Measurements from ENCODE around the gene SLC39A1.
"Not testable (repeated sequence)": the region's sequence is repeated elsewhere in the genome, so short reads cannot be mapped to it uniquely, and the experiment has no call there.

SLC39A1 gene, protein sequence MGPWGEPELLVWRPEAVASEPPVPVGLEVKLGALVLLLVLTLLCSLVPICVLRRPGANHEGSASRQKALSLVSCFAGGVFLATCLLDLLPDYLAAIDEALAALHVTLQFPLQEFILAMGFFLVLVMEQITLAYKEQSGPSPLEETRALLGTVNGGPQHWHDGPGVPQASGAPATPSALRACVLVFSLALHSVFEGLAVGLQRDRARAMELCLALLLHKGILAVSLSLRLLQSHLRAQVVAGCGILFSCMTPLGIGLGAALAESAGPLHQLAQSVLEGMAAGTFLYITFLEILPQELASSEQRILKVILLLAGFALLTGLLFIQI

DNA sequence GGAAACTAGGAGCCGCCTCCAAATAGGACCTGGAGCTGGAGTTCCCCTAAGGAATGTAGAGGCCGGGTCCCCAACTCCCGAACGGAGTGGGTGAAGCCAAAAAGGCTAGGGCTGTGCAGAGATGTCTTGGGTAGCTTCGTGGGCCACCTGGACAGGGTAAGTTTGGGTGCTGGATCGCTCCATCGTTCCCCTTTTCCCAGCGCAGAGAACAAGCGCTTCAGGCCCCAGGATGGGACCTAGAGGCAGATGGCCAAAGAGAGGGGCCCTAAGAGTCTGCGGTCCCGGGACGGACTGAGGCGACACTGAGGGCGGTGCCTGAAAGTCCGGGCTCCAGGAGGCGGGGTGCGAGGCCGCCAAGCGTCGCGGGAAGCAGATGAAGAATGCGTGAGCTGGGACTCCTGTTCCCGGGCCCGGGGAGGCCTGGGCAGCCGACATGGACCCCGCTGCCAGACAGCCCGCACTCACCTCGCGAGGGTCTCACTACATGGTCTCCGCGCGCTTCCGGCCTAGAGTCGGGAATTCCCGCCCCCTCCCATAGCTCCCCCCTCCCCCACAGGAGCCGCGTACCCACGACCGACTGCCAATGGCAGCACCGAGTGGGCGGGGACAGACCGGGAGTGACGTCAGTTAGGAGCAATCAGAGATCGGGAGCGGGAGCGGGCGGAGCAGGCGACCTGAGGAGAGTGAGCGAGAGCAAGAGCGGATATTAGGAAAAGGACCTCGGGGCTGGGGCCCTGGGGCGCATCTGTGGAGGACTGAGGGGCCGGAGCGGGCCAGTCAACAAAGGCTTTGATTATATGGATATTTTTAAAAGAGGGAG lies at the start of gene SLC39A1:
Gene SLC39A1, minus strand, starts transcription at position 508 of the 820 bp plus-strand sequence. CDS start 822 bp downstream, outside the sequence.
- DNase-seq, result peak; percentile 93

DNA sequence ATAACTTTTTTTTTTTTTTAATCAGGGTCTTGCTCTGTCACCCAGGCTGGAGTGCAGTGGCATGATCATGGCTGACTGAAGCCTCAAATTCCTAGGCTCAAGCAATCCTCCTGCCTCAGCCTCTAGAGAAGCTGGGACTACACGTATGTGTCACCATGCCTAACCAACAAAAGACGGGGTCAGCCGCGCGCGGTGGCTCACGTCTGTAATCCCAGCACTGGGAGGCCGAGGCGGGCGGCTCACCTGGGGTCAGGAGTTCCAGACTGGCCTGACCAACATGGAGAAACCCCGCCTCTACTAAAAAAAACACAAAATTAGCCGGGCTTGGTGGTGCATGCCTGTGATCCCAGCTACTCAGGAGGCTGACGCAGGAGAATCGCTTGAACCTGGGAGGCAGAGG lies 49.2 kb upstream of the SLC39A1 start:
- not testable (repeated sequence) for DNase-seq

GRCh38 chr1:154012129-154012528 lies 48.8 kb upstream of the SLC39A1 start:
- DNase-seq, result no peak

GRCh38 chr1:154006136-154006535 lies 42.8 kb upstream of the SLC39A1 start:
- no peak for DNase-seq

GRCh38 chr1:154000420-154000819 lies 37.1 kb upstream of the SLC39A1 start:
- no peak for DNase-seq

DNA sequence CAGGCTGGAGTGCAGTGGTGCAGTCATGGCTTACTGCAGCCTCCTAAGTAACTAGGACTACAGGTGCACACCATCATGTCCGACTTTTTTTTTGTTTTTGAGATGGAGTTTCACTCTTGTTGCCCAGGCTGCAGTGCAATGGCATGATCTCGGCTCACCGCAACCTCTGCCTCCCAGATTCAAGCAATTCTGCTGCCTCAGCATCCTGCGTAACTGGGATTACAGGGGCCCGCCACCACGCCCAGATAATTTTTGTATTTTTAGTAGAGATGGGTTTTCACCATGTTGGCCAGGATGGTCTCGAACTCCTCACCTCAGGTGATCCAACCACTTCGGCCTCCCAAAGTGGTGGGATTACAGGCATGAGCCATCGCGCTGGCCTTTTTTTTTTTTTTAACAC lies 33.5 kb upstream of the SLC39A1 start:
- DNase-seq, result not testable (repeated sequence)

DNA sequence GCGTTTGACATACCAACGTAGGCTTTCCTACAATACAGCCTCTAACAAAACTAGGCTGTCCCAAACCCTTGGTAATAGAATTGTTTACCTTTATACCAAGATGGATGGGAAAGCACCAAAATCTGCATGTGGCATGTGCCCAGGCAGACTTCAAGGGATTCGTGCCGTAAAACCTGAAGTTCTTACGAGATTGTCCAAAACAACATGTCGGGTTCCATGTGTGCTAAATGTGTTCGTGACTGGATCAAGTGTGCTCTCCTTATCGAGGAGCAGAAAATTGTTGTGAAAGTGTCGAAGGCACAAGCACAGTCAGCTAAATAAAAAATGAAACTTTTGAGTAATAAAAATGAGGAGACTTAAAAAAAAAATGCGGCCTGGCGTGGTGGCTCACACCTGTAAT lies 32.3 kb upstream of the SLC39A1 start:
- DNase-seq, result no peak

GRCh38 chr1:153995202-153995601 lies 31.9 kb upstream of the SLC39A1 start:
- DNase-seq, result no peak

DNA sequence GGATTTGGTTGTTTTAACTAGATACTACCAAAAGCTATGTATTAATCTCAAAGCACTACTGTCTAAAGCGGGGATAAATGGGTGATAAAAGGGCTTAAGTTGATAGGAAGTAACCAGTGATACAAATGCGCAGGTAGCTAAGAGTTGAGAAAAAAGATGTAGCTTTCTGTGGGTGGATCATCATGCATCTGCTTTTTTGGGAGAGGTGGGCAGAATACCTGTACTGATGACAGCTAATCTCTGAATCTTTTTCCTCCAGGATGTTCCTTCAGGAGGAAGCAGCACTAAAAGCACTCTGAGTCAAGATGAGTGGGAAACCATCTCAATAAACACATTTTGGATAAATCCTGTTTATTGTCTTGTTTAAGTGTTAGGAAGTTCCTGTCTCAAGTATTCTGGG lies 28.5 kb upstream of the SLC39A1 start:
- DNase-seq, result no peak

DNA sequence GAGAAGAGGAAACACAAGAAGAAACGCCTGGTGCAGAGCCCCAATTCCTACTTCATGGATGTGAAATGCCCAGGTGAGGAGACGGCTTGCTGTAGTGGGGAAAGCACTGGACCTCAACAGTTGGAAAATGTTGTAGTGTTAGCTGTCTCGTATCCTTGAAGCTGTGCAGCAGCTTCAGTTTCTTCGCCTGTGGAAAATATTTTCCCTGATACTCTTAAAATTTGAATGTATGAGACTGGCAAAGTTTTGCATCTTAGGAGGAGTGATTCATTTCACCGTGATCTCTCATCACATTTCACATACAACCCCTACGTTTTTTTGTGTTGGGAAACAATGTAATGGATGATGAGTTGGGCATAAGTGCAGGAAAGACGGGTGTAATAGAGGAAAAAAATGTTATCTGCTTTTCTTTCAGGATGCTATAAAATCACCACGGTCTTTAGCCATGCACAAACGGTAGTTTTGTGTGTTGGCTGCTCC lies 27.9 kb upstream of the SLC39A1 start:
- no peak for DNase-seq

DNA sequence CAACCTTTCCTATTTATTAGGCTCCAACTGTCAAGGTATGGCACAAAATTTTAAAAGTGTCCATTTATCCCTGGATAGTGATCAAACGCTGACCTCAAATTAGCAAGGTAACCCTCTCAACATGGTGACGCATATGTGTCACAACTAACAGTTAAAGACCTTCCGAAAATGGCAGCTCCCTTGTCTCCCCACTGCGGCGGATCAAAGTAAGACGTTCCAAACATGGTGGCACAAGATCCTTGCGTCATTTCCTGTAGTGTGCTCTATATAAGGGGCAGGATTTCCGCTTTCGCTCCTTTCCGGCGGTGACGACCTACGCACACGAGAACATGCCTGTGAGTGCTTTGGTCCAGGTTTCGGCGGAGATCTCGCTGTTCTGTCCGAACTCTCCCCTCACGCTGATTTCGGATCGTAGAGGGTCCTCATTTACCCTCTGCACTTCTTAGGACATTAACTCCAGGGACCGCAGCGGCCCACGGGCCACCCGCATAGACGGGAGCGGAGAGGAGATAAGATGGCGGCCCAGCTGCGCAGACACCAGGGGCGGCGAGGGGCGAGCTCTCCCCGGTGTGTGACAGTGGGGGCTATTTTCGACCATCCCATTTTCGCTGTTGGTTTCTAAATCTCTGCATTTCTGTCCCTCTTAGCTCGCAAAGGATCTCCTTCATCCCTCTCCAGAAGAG lies 27.3 kb upstream of the SLC39A1 start, which contains the start of gene RPS27:
Gene RPS27, plus strand, starts transcription at position 295 of the 683 bp plus-strand sequence. Its CDS starts 35 bp downstream, at position 330.
- peak; percentile 96 for DNase-seq

GRCh38 chr1:153987621-153988020 lies 24.3 kb upstream of the SLC39A1 start:
- no peak for DNase-seq

DNA sequence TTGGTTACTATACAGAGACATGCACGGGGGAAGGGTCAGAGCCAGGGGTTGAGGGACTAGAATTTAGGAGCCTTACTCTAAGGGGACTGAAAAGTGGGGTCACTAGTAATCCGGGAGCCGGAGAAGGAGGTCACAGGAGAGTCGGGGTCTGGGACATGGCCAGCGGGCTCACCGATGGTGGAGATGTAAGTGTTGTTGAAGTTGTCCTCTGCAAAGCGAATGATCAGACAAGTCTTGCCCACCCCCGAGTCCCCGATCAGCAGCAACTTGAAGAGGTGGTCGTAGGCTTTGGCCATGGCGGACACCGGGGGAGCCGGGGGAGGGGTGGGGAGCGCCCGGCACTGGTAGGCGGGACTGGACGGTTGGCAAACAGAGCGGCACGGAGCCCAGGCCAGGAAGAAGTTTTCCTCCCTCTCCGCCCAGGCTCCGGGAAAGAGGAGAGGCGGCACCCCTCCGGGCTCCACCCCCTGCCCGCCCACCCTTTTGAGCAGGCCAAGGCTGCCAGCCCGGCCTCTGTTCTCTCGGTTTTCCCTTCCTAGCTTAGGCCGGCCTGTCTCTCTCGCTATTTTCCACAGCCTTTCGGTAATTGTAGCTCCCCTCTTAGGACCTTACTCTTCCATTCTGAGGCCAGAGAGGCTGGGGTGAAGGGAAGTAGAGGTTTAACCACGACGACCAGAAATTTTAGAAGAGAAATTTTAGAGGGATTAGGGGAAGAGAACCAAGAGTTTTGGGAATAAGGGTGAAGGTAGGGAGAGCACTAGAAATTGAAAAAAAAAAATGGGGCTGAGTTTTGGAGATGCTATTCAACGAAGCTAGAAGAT lies 22.8 kb upstream of the SLC39A1 start, which contains the start of gene RAB13:
Gene RAB13, minus strand, starts transcription at position 399 of the 821 bp plus-strand sequence. Its CDS starts 103 bp downstream, at position 296.
- DNase-seq, result no peak

DNA sequence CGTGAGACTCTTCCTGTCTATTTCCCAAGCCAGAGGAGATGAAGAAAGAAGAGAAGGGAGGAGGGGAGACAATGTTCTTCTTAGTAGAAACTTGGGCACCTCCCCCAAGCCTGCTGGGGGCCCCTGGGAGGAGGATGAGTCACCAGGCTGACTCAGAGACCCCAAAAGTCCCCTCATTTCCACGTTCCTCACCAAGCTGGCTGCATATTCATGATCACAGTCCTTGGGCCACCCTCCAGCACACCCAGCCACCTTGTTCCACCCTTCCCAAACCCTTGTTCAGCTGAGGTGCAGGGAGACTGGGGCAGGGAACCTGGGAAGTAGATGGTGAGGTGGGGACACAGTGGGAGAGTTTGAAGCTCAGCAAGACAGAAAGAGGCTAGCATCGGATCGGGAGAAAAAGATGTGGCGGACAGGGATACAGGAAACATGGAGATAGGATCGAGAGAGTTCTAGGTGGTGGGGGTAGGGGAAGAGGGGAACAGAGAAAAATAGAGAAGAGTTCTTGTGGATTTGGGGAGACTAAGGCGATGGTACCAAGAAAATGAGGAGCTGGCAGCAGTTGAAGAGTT lies 22.1 kb upstream of the SLC39A1 start:
- no peak for DNase-seq

DNA sequence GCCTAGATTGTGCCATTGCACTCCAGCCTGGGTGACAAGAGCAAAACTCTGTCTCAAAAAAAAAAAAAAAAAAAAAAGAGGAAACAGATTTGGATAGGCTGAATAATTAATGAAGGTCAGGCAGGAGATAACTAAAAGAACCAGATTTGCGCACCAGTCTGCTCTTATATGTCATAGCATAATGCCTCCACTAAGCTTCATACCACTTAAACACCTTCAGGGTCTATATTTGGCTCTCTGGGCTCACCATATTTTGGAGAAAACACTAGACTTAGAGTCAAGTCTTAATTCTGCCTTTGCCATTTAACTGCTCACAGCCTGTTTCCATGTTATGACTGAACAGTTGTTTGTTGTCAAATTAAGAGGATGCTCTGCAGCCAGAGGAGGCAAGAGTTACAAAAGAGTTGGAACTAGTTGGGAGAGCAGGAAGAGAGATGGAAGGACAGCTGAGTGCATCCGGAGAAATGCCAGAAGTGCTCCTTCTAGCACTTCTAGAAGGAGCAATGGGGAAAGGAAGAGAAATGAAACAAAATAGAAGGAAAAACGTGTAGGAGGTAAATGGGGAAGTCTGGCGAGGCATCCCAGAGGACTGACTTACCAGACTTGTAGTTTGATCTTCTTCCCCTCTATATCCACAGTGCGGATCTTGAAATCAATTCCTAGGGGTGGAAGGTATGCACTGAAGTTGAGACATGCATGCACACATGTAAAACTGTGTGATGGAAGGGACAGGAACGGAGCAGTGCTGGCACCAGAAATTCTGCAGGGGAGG lies 21.0 kb upstream of the SLC39A1 start:
- no peak for DNase-seq

DNA sequence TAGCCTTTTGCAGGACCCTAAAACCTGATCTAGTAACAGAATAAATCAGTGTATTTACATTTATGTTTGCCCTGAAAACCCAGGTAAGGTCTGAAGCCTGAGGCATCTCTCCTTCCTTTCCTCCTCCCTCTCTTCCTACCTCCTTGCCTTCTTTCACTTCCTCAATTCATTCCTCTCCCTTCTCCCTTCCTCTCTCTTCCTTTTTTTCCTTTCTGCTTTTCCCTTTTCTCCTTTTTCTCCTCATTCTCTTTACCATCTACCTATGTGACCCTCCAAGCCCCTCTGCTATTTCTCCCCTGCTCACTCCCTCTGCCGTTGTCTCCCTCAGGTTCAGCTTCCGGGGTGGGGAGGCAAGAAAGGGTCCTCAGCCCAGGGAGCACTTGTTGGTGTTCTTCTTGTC lies 18.4 kb upstream of the SLC39A1 start:
- not testable (repeated sequence) for DNase-seq

DNA sequence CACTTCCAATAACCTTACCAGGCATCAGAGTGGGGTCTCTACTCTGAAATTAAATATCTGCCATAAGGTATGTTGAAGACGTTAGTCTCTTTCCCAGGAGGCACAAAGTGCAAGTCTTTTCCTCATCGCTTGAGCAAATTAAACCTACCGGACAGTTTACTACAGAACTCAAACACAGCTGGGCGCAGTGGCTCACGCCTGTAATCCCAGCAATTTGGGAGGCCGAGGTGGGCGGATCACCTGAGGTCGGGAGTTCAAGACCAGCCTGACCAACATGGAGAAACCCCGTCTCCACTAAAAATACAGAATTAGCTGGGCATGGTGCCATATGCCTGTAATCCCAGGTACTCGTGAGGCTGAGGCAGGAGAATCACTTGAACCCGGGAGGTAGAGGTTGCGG lies 15.8 kb upstream of the SLC39A1 start:
- not testable (repeated sequence) for DNase-seq

DNA sequence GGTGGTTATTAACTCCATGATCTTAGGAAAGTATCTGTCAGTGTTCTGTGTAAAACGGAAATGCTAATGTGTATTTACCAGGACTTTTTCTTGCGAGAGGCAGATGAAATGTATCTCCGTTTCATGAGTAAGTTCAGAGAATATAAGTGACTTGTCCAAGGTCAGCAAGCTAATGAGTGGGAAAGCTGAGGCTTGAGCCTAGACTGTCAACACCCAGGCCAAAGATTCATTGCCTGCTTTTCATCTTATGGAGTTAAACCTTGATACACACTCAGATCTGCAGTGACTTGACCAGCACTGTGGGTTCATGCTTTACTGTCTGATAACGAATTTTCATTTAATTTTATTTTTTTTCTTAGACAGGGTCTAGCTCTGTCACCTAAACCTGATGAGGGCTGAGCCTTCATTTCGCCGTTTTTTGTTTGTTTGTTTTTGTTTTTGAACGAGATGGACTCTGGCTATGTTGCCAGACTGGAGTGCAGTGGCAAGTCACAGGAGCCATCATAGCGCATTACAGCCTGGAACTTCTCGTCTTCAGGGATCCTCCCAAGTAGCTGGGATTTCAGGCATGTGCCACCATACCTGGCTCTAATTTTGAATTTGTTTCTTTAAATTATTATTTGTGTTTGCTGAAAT lies 15.1 kb upstream of the SLC39A1 start:
- DNase-seq, result no peak

GRCh38 chr1:153977250-153978240 lies 14.2 kb upstream of the SLC39A1 start, which contains the start of gene JTB:
Gene JTB, minus strand, starts transcription at chr1:153977674. Its CDS starts 422 bp downstream, at chr1:153977252.
- peak; percentile 86 for DNase-seq

Measured in CD4-positive, alpha-beta T cell treated with Interleukin-12 subunit alpha and Interleukin-12 subunit beta, for 1 hour (primary cell).